ENCODE results near the gene NOC3L.

- TF ChIP-seq YY1 (IDR thresholded peaks at IDR 0.05; ENCODE audit: low read depth) (no peak), MAX (IDR thresholded peaks at IDR 0.05) (no peak), CEBPB (IDR thresholded peaks at IDR 0.05) (no peak), TAF1 (IDR thresholded peaks at IDR 0.05; ENCODE audit: low read depth) (no peak), USF1 (IDR thresholded peaks at IDR 0.05) (no peak), RAD21 (IDR thresholded peaks at IDR 0.05; ENCODE audit: low read depth) (no peak), REST (IDR thresholded peaks at IDR 0.05; ENCODE audit: low read depth) (no peak), FOXM1 (IDR thresholded peaks at IDR 0.05; ENCODE audit: borderline replicate concordance, low read depth) (no peak), EP300 (IDR thresholded peaks at IDR 0.05; ENCODE audit: borderline replicate concordance) (no peak), TCF12 (IDR thresholded peaks at IDR 0.05; ENCODE audit: low read depth) (no peak), EGR1 (IDR thresholded peaks at IDR 0.05) (no peak), NFIC (IDR thresholded peaks at IDR 0.05) (no peak)
These were observed 9.4 kb downstream of the NOC3L start for GRCh38 chr10:94353336-94353735.

Data from Ishikawa (cell line).